Esophagus squamous epithelium (tissue), 4 donors: Measurements from ENCODE around the gene DIP2A.

Experiments used
- POLR2A ChIP-seq, 4 donors: fragments of 450-650 bp; IDR thresholded peaks; one replicate each; pipeline ENCODE4 v1.6.1; 2017; ENCODE audit warnings: antibody characterized with exemption in 4 of 4, mild to moderate bottlenecking in 4 of 4, moderate library complexity in 3 of 4
- TF ChIP-seq, protein P1 (sequence below), 6 experiments: fragments of 450-650 bp in 4 of 6; fragments of 200-600 bp in 2 of 6; sonication (generic) in 2 of 6; IDR thresholded peaks; one replicate each; pipeline ENCODE4 v1.5.1; 2016 to 2019; ENCODE audit warnings: antibody characterized with exemption in 6 of 6, mild to moderate bottlenecking in 4 of 6, moderate library complexity in 4 of 6

DNA sequence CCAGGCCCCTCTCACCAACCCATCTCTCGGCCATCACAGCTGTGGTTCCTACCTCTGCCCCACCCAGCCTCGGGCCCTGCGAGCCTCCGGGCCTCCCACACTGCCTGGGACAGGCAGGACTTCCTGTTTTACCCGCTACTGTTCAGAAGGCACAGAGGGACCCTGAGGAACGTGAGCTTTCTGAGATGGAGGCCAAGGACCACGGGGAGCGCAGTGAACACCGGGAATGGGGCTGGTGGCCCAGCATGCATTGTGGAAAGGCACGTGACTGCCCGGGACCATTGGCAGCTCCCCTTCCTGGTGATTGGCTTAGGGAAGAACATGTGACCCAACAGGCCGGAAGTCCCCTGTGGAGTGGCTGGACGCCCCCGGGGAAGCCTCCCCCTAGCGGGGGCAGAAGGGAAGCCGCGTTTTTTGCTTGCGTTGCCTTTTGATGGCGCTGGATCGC, 139.2 kb downstream of the DIP2A start:
- TF ChIP-seq POLR2A (IDR thresholded peaks at IDR 0.05): no peak
- TF ChIP-seq, protein P1, sequence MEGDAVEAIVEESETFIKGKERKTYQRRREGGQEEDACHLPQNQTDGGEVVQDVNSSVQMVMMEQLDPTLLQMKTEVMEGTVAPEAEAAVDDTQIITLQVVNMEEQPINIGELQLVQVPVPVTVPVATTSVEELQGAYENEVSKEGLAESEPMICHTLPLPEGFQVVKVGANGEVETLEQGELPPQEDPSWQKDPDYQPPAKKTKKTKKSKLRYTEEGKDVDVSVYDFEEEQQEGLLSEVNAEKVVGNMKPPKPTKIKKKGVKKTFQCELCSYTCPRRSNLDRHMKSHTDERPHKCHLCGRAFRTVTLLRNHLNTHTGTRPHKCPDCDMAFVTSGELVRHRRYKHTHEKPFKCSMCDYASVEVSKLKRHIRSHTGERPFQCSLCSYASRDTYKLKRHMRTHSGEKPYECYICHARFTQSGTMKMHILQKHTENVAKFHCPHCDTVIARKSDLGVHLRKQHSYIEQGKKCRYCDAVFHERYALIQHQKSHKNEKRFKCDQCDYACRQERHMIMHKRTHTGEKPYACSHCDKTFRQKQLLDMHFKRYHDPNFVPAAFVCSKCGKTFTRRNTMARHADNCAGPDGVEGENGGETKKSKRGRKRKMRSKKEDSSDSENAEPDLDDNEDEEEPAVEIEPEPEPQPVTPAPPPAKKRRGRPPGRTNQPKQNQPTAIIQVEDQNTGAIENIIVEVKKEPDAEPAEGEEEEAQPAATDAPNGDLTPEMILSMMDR (IDR thresholded peaks at IDR 0.05): no peak
